ENCODE measurements around the gene MPPED2. TPM values are rescaled to one million over a fixed set of nuclear protein-coding genes. Genes with fewer than 3 reads are reported as not detected.

MPPED2 gene
- total and polyA plus RNA-seq, 10 of the 15 experiments (the other 5 are each of a cell fraction or from before 2014, with no cell fraction given) = not detected

DNA sequence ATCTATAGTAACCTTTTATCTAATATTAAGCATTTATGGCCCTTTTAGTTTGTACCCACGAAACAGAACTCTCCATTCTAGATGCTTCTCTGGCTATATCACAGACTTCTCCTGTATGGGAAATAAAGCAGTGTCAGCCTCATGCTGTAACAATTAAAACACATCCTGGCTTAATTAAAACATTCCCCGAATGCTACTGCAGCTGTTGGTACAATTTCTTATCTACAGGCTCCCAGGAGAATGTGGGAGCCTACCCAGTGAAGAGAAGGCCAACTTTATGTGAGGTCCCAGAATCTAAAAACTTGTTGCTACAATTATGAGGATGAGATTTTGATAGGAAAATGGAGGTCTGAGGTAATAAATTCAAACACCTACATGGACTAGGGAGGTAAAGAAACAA, 83.8 kb downstream of the MPPED2 start (continued):
- TF ChIP-seq, protein P1, sequence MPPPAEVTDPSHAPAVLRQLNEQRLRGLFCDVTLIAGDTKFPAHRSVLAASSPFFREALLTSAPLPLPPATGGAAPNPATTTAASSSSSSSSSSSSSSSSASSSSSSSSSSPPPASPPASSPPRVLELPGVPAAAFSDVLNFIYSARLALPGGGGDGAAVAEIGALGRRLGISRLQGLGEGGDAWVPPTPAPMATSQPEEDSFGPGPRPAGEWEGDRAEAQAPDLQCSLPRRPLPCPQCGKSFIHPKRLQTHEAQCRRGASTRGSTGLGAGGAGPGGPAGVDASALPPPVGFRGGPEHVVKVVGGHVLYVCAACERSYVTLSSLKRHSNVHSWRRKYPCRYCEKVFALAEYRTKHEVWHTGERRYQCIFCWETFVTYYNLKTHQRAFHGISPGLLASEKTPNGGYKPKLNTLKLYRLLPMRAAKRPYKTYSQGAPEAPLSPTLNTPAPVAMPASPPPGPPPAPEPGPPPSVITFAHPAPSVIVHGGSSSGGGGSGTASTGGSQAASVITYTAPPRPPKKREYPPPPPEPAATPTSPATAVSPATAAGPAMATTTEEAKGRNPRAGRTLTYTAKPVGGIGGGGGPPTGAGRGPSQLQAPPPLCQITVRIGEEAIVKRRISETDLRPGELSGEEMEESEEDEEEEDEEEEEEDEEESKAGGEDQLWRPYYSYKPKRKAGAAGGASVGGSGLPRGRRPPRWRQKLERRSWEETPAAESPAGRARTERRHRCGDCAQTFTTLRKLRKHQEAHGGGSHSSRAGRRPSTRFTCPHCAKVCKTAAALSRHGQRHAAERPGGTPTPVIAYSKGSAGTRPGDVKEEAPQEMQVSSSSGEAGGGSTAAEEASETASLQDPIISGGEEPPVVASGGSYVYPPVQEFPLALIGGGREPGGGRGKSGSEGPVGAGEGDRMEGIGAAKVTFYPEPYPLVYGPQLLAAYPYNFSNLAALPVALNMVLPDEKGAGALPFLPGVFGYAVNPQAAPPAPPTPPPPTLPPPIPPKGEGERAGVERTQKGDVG (CRISPR knock-in tag; IDR thresholded peaks at IDR 0.05) = no peak
- TF ChIP-seq KAT2A (conservative IDR thresholded peaks at IDR 0.05; ENCODE audit: control insufficient read depth, low read depth, low read length) (no peak), WRNIP1 (IDR thresholded peaks at IDR 0.05; ENCODE audit: borderline replicate concordance, low read depth, low read length) (no peak), BRCA1 (IDR thresholded peaks at IDR 0.05; ENCODE audit: low read depth, low read length) (no peak), FOXM1 (IDR thresholded peaks at IDR 0.05; ENCODE audit: low read depth, low read length) (no peak), TBL1XR1 (IDR thresholded peaks at IDR 0.05; ENCODE audit: low read depth, low read length) (no peak)

DNA sequence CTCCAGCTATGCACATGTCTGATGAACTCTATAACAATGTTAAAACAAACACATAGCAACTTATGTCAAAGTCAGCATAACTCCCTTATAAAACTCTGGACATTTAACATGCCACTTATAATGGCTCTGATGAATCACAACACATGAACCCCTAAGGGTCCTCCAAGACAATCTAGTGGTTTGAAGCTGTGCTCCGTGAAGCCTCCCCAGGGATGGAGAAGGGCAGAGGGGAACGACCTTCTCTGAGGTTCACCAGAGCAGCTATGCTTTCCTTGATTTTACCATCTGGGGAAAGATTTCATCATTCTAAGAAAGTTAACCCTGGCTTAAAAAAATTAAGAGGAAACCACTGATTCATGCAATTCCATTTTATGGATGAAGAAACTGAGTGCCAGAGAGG, 84.4 kb downstream of the MPPED2 start:
- no peaks in the 10 kb centered on the region for H3K4me1 ChIP-seq (ENCODE audit: control insufficient read depth, insufficient read depth, low read length)
- H4K20me1 ChIP-seq (ENCODE audit: control insufficient read depth, insufficient read depth) = no peaks in the 10 kb centered on the region
- no peak overlapping the region for H3K4me2 ChIP-seq (ENCODE audit: control insufficient read depth, insufficient read depth)
- ChIA-PET CTCF (no interaction called here), RAD21 (ENCODE audit: unreplicated experiment) (no interaction called here), SMC1A (ENCODE audit: uncharacterized antibody, unreplicated experiment) (interaction anchor here (1.2 kb wide), 1 partner anchor 62 kb away, joined by 3 read pairs; no protein-coding TSS in a partner anchor), POLR2A (interaction anchor here (0.7 kb wide), 1 partner anchor 20 kb away, joined by 3 read pairs; no protein-coding TSS in a partner anchor)
- no peaks in the 10 kb centered on the region for H3K36me3 ChIP-seq (ENCODE audit: control insufficient read depth in 2 of 2, insufficient read depth in 2 of 2, low read length in 1 of 2)
- no peak overlapping the region for H2AFZ ChIP-seq (ENCODE audit: control insufficient read depth, low read depth, low read length)
- no peak overlapping the region for H3K4me3 ChIP-seq
- DNase-seq (ENCODE audit: low read depth, low spot score) (no peak), FAIRE-seq (no peak), ATAC-seq (no peak)
- H3K27me3 ChIP-seq (replicated peaks in 1 of 2; ENCODE audit: control insufficient read depth in 2 of 2, insufficient read depth in 2 of 2, low read length in 1 of 2) = no peaks in the 10 kb centered on the region; a peak in 1 of 4 replicates
- in situ Hi-C loops (cut with MboI) = no loop called here
- H3K79me2 ChIP-seq (ENCODE audit: control insufficient read depth, insufficient read depth, low read length) = no peaks in the 10 kb centered on the region
- no peak overlapping the region for H3K9ac ChIP-seq (ENCODE audit: control insufficient read depth, insufficient read depth, low read length)
- TF ChIP-seq, protein P2, sequence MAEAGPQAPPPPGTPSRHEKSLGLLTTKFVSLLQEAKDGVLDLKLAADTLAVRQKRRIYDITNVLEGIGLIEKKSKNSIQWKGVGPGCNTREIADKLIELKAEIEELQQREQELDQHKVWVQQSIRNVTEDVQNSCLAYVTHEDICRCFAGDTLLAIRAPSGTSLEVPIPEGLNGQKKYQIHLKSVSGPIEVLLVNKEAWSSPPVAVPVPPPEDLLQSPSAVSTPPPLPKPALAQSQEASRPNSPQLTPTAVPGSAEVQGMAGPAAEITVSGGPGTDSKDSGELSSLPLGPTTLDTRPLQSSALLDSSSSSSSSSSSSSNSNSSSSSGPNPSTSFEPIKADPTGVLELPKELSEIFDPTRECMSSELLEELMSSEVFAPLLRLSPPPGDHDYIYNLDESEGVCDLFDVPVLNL (IDR thresholded peaks at IDR 0.05; ENCODE audit: low read depth, low read length) = no peak
- no peak for TF ChIP-seq POLR2AphosphoS2 (IDR thresholded peaks at IDR 0.05; ENCODE audit: low read depth, low read length)
- no peak for TF ChIP-seq POLR2A (IDR thresholded peaks at IDR 0.05; ENCODE audit: low read depth, low read length)
- TF ChIP-seq, protein P3, sequence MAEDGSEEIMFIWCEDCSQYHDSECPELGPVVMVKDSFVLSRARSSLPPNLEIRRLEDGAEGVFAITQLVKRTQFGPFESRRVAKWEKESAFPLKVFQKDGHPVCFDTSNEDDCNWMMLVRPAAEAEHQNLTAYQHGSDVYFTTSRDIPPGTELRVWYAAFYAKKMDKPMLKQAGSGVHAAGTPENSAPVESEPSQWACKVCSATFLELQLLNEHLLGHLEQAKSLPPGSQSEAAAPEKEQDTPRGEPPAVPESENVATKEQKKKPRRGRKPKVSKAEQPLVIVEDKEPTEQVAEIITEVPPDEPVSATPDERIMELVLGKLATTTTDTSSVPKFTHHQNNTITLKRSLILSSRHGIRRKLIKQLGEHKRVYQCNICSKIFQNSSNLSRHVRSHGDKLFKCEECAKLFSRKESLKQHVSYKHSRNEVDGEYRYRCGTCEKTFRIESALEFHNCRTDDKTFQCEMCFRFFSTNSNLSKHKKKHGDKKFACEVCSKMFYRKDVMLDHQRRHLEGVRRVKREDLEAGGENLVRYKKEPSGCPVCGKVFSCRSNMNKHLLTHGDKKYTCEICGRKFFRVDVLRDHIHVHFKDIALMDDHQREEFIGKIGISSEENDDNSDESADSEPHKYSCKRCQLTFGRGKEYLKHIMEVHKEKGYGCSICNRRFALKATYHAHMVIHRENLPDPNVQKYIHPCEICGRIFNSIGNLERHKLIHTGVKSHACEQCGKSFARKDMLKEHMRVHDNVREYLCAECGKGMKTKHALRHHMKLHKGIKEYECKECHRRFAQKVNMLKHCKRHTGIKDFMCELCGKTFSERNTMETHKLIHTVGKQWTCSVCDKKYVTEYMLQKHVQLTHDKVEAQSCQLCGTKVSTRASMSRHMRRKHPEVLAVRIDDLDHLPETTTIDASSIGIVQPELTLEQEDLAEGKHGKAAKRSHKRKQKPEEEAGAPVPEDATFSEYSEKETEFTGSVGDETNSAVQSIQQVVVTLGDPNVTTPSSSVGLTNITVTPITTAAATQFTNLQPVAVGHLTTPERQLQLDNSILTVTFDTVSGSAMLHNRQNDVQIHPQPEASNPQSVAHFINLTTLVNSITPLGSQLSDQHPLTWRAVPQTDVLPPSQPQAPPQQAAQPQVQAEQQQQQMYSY (CRISPR knock-in tag; IDR thresholded peaks at IDR 0.05) = no peak
- TF ChIP-seq EED (IDR thresholded peaks at IDR 0.05; ENCODE audit: low read depth) = no peak
- no TSS peak for BruUV-seq (replicated peaks)
- no peaks in the 10 kb centered on the region for H3K9me3 ChIP-seq (replicated peaks; ENCODE audit: control insufficient read depth, insufficient read depth, low read length)
- 2% methylated on average over 2 of the region's 2 CpGs for WGBS (ENCODE audit: insufficient coverage, insufficient replicate concordance, low lambda C conversion rate, missing lambda C conversion rate)
- intact Hi-C loops (cut with micrococcal nuclease; ENCODE audit: unreplicated experiment) = no loop called here
- no peak overlapping the region for H3K27ac ChIP-seq (ENCODE audit: control insufficient read depth, insufficient read depth)

All from GM12878 (cell line).